BJ (cell line): ENCODE results near the gene ZNF485. TPM values are rescaled to one million over a fixed set of nuclear protein-coding genes. Genes with fewer than 3 reads are reported as not detected.

ENCODE experiments used
- CTCF ChIA-PET: fragments of 350-600 bp; formaldehyde crosslinking; extraction: SDS; loops from one replicate; lab custom pipeline; 2021; ENCODE audit warnings: antibody characterized with exemption, inconsistent platforms; lab: Yijun Ruan, JAX
- POLR2A ChIA-PET: fragments of 300-600 bp; sonication (Branson Sonifier 250); formaldehyde crosslinking; extraction: SDS; loops from one replicate; lab custom pipeline; 2021; ENCODE audit warnings: antibody characterized with exemption; lab: Charles Lee
- DNase-seq: peaks from one replicate; pipeline ENCODE4 v3.0.0-alpha.2; 2011; ENCODE audit warnings: low read depth
- H3K27me3 ChIP-seq: 2 replicates; pipeline ENCODE4 v1.6.0; 2011; ENCODE audit warnings: low read length; ENCODE audit not compliant: control insufficient read depth, insufficient read depth
- H3K36me3 ChIP-seq: 2 replicates; pipeline ENCODE4 v1.5.1; 2011; ENCODE audit warnings: low read length; ENCODE audit not compliant: control insufficient read depth, insufficient read depth
- H3K4me3 ChIP-seq: 2 replicates; pipeline ENCODE4 v1.5.1; 2011; ENCODE audit warnings: low read depth, mild to moderate bottlenecking, control low read depth, low read length
- polyA plus RNA-seq: library from polyadenylated mRNA; depleted of rRNA; stranded (reverse); fragments of >200 nt; gene quantifications from 2 replicates; pipeline ENCODE4 v1.2.3, GENCODE V29; 2011; rRNA removed
- TF ChIP-seq, protein P1 (sequence below): IDR thresholded peaks from 2 replicates; pipeline ENCODE4 v1.5.1; 2011; ENCODE audit warnings: low read depth, mild to moderate bottlenecking, control low read depth, inconsistent platforms, low read length, moderate library complexity; ENCODE audit not compliant: insufficient read depth

The ZNF485 gene
- polyA plus RNA-seq, 1 experiment = 1.3 TPM

DNA sequence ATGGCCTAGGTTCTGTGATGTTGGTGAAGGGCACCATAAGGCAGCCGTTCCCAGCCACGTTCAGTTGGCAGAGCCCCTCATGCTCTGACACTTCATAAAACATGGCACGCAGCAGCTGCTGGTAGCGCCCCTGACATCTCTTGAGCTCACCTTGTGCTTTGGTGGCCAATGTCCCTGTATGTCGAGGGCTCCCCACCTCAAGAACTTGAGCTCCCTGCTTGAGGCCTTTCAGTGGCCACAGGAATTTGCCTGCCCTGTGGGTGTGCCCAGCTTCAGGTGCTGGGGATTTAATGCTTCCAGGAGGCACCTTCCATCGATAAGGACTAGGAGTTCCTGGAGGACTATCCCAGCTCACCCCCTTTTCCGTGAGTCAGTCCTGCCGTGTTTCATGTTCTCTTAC, 52.0 kb downstream of the ZNF485 start:
- no peak for DNase-seq
- Histone ChIP-seq H3K27me3 (0 out of 2 replicates have a peak, but pooled peaks cover 5% of the 10 kb centered on the region), H3K36me3 (no peaks in the 10 kb centered on the region), H3K4me3 (no peak overlapping the region)
- ChIA-PET CTCF (interaction anchor here (1.0 to 1.3 kb wide), 2 partner anchors 9 to 728 kb away, joined by 3 to 6 read pairs; no protein-coding TSS in a partner anchor), POLR2A (no interaction called here)
- TF ChIP-seq, protein P1, sequence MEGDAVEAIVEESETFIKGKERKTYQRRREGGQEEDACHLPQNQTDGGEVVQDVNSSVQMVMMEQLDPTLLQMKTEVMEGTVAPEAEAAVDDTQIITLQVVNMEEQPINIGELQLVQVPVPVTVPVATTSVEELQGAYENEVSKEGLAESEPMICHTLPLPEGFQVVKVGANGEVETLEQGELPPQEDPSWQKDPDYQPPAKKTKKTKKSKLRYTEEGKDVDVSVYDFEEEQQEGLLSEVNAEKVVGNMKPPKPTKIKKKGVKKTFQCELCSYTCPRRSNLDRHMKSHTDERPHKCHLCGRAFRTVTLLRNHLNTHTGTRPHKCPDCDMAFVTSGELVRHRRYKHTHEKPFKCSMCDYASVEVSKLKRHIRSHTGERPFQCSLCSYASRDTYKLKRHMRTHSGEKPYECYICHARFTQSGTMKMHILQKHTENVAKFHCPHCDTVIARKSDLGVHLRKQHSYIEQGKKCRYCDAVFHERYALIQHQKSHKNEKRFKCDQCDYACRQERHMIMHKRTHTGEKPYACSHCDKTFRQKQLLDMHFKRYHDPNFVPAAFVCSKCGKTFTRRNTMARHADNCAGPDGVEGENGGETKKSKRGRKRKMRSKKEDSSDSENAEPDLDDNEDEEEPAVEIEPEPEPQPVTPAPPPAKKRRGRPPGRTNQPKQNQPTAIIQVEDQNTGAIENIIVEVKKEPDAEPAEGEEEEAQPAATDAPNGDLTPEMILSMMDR = no peak

DNA sequence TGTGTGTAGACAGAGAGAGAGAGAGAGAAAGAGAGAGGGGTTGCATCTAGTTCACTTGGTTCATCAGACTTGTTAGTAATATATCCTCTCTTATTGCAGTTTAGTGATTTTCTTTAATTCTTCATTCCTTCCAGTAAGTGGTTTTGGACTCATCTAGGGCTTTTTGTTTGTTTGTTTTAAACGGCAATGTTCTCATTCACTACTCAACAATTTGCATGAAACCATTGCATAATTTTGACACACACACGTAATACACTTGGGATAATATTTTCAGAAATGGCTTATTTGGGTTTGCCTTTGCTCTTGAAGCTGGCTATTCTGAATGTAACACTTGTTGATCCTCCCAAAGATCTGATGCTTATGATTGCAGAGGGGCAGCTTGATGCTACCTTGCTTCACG, 58.8 kb downstream of the ZNF485 start:
- Histone ChIP-seq H3K27me3 (peaks cover 1% of the 10 kb centered on the region; the same call in 1 of the 2 replicates), H3K36me3 (no peaks in the 10 kb centered on the region), H3K4me3 (no peak overlapping the region)
- TF ChIP-seq, protein P1 = no peak
- no peak for DNase-seq
- ChIA-PET POLR2A (no interaction called here), CTCF (no interaction called here)

DNA sequence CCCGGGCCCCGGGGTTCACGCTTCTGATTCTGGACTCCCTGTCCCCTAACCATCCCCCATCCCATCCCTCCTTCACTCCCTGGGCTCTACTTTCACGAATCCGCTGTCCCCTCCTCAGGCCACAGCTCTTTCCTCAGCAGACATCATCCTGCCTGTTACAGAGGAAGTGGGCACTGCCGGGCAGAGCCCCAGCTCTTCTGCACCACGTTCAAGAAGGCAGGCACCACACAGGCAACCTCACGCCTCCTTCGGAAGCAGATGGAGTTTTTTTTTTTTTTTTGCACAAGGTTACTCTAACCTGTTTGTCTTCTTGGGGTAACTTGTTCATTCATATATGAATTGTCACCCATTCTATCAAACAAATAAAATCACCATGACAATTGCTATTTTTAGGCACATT, 60.3 kb downstream of the ZNF485 start:
- CTCF ChIA-PET = interaction anchor here (0.6 to 1.9 kb wide), 4 partner anchors 8 to 720 kb away, joined by 3 to 6 read pairs (median 4); no protein-coding TSS in a partner anchor
- DNase-seq = no peak
- TF ChIP-seq, protein P1 = no peak
- H3K36me3 ChIP-seq = no peaks in the 10 kb centered on the region
- H3K4me3 ChIP-seq = no peak overlapping the region
- peaks cover 1% of the 10 kb centered on the region; the same call in 1 of the 2 replicates for H3K27me3 ChIP-seq
- POLR2A ChIA-PET = interaction anchor here (0.7 kb wide), 1 partner anchor 1074 kb away, joined by 13 read pairs; no protein-coding TSS in a partner anchor

DNA sequence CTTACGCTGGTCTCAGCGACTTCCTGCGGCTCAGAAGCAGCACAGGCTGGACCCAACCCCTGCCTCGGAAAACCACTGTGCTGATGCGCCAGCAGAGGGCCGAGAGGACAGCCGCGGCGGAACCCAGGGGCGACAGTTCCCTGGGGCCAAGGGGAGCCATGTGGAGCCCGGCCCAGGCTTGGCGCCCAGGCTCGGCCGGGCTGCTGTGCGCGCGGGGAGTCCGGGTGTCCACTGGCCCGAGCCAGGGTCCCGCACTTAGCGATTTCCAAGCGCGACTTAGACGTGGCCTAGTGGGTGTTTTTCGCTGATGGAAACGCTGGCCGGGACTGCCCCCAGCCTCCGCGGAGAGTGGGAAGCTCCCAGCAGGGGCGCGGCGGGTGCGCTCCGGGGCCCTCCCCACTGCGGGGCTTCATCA, 61.1 kb downstream of the ZNF485 start:
- Histone ChIP-seq H3K36me3 (no peaks in the 10 kb centered on the region), H3K27me3 (peaks cover 1% of the 10 kb centered on the region; the same call in 1 of the 2 replicates), H3K4me3 (no peak overlapping the region)
- ChIA-PET POLR2A (interaction anchor here (0.7 kb wide), 1 partner anchor 1073 kb away, joined by 13 read pairs; no protein-coding TSS in a partner anchor), CTCF (interaction anchor here (1.1 to 1.9 kb wide), 3 partner anchors 9 to 719 kb away, joined by 4 to 6 read pairs (median 4); no protein-coding TSS in a partner anchor)
- no peak for DNase-seq
- TF ChIP-seq, protein P1 = peak; percentile 66

Other genes with a start within 250 kb of the ZNF485 start
- gene FXYD4, start 234.8 kb upstream of the ZNF485 start, polyA plus RNA-seq = not detected in 2 replicates
- 165 and 172 TPM in 2 replicates for gene HNRNPF, start 197.3 kb upstream of the ZNF485 start, polyA plus RNA-seq
- gene ZNF487, start 169.3 kb upstream of the ZNF485 start, polyA plus RNA-seq = 4.5 and 4.9 TPM in 2 replicates
- 5.1 and 5.8 TPM in 2 replicates for gene ZNF239, start 31.8 kb upstream of the ZNF485 start, polyA plus RNA-seq
- 38.6 and 53.5 TPM in 2 replicates for gene ZNF32, start 42.4 kb downstream of the ZNF485 start, polyA plus RNA-seq